ENCODE results near the gene TSFM.

Gene TSFM

DNA sequence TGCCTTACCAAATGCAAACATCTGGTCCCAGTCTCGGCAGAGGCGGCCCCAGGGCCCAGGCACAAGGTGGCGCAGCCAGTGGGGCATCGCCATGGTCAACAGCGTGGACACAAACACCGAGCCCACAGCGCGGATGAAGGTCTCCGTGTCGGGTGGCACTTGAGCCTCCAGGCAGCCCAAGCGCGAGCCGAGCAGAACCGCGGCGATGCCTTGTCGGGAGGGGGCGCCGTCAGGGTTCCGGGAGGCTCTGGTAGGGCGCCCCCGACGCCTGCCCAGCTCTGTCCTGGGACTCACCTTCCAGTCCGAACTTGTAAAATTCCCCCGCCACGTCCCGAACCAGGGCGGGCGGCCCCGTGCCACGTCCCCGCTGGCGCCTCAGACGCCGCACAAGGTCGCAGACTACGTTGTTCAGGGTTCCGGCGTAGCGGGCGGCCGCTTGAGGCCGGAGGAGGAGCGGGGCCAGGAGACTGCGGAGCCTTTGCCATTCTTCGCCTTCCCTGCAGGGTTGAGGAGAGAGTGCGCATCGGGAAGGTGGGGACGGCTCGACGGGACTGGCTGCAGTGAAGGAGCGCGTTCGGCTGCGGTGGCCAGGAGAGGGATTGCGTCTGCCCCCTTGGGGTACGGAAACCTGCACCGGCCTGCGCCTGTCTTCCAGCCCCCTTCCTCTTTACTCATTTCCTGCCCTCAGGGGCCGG is 17.4 kb upstream of the TSFM start:
- Histone ChIP-seq H3K4me3 (ENCODE audit: low read length) (peak overlapping the region; percentile 71), H3K27ac (ENCODE audit: low read depth, low read length) (no peak overlapping the region), H3K4me1 (ENCODE audit: control insufficient read depth, low read length) (peaks cover 29% of the 10 kb centered on the region), H3K27me3 (ENCODE audit: control insufficient read depth, low read length) (peaks cover 30% of the 10 kb centered on the region), H4K20me1 (ENCODE audit: control insufficient read depth, insufficient read depth, low read depth, low read length) (peaks cover 9% of the 10 kb centered on the region; the same call in 1 of the 2 replicates), H3K9me2 (replicated peaks; ENCODE audit: control insufficient read depth, low read length) (no peaks in the 10 kb centered on the region), H3K36me3 (ENCODE audit: control insufficient read depth, low read length) (peaks cover 29% of the 10 kb centered on the region), H3K79me2 (ENCODE audit: control insufficient read depth, low read length) (peaks cover 7% of the 10 kb centered on the region), H3F3A (ENCODE audit: control insufficient read depth, insufficient read depth) (peaks cover 15% of the 10 kb centered on the region), H3K4me2 (ENCODE audit: low read length) (peak overlapping the region; percentile 90), H3K9me3 (ENCODE audit: control insufficient read depth, insufficient read depth, low read length) (no peaks in the 10 kb centered on the region)
- no peak; the same call in 1 of the 2 replicates for TF ChIP-seq EZH2phosphoT487 (IDR thresholded peaks at IDR 0.05; ENCODE audit: borderline replicate concordance, low read length)
- TF ChIP-seq, protein P1, sequence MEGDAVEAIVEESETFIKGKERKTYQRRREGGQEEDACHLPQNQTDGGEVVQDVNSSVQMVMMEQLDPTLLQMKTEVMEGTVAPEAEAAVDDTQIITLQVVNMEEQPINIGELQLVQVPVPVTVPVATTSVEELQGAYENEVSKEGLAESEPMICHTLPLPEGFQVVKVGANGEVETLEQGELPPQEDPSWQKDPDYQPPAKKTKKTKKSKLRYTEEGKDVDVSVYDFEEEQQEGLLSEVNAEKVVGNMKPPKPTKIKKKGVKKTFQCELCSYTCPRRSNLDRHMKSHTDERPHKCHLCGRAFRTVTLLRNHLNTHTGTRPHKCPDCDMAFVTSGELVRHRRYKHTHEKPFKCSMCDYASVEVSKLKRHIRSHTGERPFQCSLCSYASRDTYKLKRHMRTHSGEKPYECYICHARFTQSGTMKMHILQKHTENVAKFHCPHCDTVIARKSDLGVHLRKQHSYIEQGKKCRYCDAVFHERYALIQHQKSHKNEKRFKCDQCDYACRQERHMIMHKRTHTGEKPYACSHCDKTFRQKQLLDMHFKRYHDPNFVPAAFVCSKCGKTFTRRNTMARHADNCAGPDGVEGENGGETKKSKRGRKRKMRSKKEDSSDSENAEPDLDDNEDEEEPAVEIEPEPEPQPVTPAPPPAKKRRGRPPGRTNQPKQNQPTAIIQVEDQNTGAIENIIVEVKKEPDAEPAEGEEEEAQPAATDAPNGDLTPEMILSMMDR (IDR thresholded peaks at IDR 0.05; ENCODE audit: low read depth, low read length, poor library complexity, severe bottlenecking): peak; percentile 72

DNA sequence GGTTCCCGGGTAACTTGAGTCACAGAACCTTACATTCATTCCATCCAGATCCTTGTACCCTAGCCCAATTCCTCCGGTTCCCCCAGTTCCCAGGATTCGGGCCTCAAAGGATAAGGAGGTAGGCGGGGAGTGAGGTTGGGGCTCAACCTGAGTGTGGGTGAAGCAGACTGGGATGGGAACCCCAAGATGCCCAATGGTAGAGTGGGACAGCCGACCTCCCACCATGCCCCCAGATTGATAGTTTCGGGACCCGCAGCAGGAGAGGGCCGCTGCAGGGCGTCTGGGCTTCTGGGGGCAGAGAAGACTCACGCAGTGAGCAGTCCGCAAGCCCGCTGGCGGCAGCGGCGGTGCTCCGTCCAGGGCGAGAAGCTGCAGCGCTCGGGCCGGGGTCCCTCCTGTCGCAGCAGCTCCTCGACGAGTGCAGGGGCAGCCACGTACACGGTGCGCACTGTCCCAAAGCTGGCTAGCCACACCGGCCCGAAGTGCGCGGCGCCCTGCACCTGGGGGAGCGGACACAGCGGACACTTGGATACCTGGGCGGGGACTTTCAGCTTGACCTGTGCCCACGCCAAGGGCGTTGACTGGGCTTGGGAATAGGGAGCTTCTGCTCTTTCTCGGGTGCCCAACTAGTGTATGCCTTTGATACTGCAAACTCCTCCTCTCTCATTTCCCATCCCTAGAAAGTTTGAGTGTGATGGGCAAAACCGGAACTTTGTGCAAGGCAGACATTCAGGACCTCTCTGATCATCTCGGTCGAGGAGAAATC is 16.7 kb upstream of the TSFM start:
- H3K4me2 ChIP-seq (ENCODE audit: low read length): peak overlapping the region; percentile 90
- H3K27me3 ChIP-seq (ENCODE audit: control insufficient read depth, low read length): peaks cover 30% of the 10 kb centered on the region
- H3K4me3 ChIP-seq (ENCODE audit: low read length): peak overlapping the region; percentile 71
- peaks cover 4% of the 10 kb centered on the region for H3K79me2 ChIP-seq (ENCODE audit: control insufficient read depth, low read length)
- peaks cover 29% of the 10 kb centered on the region for H3K36me3 ChIP-seq (ENCODE audit: control insufficient read depth, low read length)
- no peaks in the 10 kb centered on the region for H3K9me2 ChIP-seq (replicated peaks; ENCODE audit: control insufficient read depth, low read length)
- peaks cover 15% of the 10 kb centered on the region for H3F3A ChIP-seq (ENCODE audit: control insufficient read depth, insufficient read depth)
- H4K20me1 ChIP-seq (ENCODE audit: control insufficient read depth, insufficient read depth, low read depth, low read length): 0 out of 2 replicates have a peak, but pooled peaks cover 2% of the 10 kb centered on the region
- H3K9me3 ChIP-seq (ENCODE audit: control insufficient read depth, insufficient read depth, low read length): no peaks in the 10 kb centered on the region
- peaks cover 34% of the 10 kb centered on the region for H3K4me1 ChIP-seq (ENCODE audit: control insufficient read depth, low read length)
- H3K27ac ChIP-seq (ENCODE audit: low read depth, low read length): no peak overlapping the region
- TF ChIP-seq EZH2phosphoT487 (IDR thresholded peaks at IDR 0.05; ENCODE audit: borderline replicate concordance, low read length): no peak
- TF ChIP-seq, protein P1 (IDR thresholded peaks at IDR 0.05; ENCODE audit: low read depth, low read length, poor library complexity, severe bottlenecking): no peak

DNA sequence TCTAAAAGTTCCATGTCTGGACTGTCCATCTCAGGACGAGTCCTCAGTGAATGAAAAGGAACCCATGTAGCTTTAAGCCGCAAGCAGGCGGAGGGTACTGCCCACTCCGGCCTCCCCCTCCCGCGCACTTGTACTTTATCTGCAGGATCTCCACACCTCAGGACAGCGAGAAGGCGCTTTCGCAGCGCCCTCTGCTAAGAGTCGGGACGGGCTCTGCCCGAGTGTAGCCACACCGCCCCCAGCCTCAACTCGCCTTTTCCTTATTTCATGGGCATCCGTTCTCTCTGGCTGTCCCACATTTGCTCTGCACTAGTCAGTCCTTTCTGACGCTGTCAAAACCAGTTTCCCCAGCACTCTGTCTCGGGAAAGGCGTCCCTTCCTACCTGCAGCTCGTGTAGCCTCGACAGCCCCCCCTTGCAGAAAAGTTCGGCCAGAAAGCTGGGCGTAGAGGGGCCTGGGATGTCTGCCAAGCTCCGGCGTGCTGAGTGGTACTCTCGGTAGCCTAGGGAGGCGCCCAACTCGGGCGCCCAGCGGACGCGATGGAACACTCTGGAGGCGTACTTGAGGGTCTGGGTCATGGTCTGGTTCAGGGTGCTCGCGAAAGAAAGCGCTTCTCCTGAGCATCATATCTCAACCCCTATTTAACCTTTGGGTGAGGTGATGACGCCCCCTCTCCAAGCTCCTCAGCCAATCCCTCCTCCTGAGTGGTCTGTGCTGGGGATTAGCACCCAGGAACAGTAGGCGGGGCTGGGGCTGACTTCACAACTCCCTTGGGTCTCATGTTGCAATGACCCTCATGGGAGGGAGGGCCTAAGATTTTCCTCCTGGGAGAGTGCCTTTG is 15.9 kb upstream of the TSFM start, which contains the start of gene CYP27B1:
TSS of gene CYP27B1 (minus strand) at position 615 of the 841 bp plus-strand sequence. CDS start at position 578, 37 bp downstream.
- Histone ChIP-seq H3F3A (ENCODE audit: control insufficient read depth, insufficient read depth) (peaks cover 15% of the 10 kb centered on the region), H3K4me3 (ENCODE audit: low read length) (no peak within 1 kb of the TSS), H4K20me1 (ENCODE audit: control insufficient read depth, insufficient read depth, low read depth, low read length) (no peaks in the 10 kb centered on the region), H3K79me2 (ENCODE audit: control insufficient read depth, low read length) (peaks cover 11% of the 10 kb centered on the region), H3K9me3 (ENCODE audit: control insufficient read depth, insufficient read depth, low read length) (no peaks in the 10 kb centered on the region), H3K4me1 (ENCODE audit: control insufficient read depth, low read length) (peaks cover 40% of the 10 kb centered on the region), H3K27me3 (ENCODE audit: control insufficient read depth, low read length) (peaks cover 30% of the 10 kb centered on the region), H3K27ac (ENCODE audit: low read depth, low read length) (no peak within 1 kb of the TSS), H3K36me3 (ENCODE audit: control insufficient read depth, low read length) (peaks cover 24% of the 10 kb centered on the region), H3K4me2 (ENCODE audit: low read length) (peak within 1 kb of the TSS; percentile 90; the same call in 1 of the 2 replicates), H3K9me2 (replicated peaks; ENCODE audit: control insufficient read depth, low read length) (no peaks in the 10 kb centered on the region)
- TF ChIP-seq, protein P1 (IDR thresholded peaks at IDR 0.05; ENCODE audit: low read depth, low read length, poor library complexity, severe bottlenecking): no peak
- peak; percentile 83; the same call in 1 of the 2 replicates for TF ChIP-seq EZH2phosphoT487 (IDR thresholded peaks at IDR 0.05; ENCODE audit: borderline replicate concordance, low read length)

Measured in DOHH2 (cell line).